OCI-LY1 (cell line): ENCODE measurements around the gene CSMD2.

Source experiments
- CTCF ChIP-seq: fragments of 200-600 bp; sonication (generic), shearing (Covaris generic); IDR thresholded peaks from 2 replicates; pipeline ENCODE4 v1.5.1; 2017; ENCODE audit warnings: mild to moderate bottlenecking, antibody characterized with exemption, low read length, moderate library complexity, mixed read lengths
- EZH2 ChIP-seq: fragments of 200-600 bp; sonication (generic), shearing (Covaris generic); IDR thresholded peaks from 2 replicates; pipeline ENCODE4 v1.8.0; 2017; ENCODE audit warnings: borderline replicate concordance, mixed run types, mild to moderate bottlenecking, antibody characterized with exemption, low read length, moderate library complexity, mixed read lengths

- TF ChIP-seq CTCF (no peak), EZH2 (no peak)
These were observed 447.9 kb downstream of the CSMD2 start for GRCh38 chr1:33716976-33717688.
